MG63 (cell line): ENCODE data around the gene TMEM89. TPM values are rescaled to one million over a fixed set of nuclear protein-coding genes. Genes with fewer than 3 reads are reported as not detected.

Experiments used
- DNase-seq: peaks from one replicate; pipeline ENCODE4 v3.0.0-alpha.2; 2020
- H3K27me3 ChIP-seq: fragments of 250-450 bp; sonication (Bioruptor Pico); 2 replicates; pipeline ENCODE4 v1.5.1; 2020; ENCODE audit warnings: mild to moderate bottlenecking, moderate library complexity
- H3K36me3 ChIP-seq: fragments of 250-450 bp; sonication (Bioruptor Pico); 2 replicates; pipeline ENCODE4 v1.5.1; 2020; ENCODE audit warnings: mild to moderate bottlenecking, moderate library complexity
- H3K4me3 ChIP-seq: fragments of 250-450 bp; sonication (Bioruptor Pico); 2 replicates; pipeline ENCODE4 v1.5.1; 2020; ENCODE audit warnings: mild to moderate bottlenecking, moderate library complexity
- H3K9me3 ChIP-seq: fragments of 250-450 bp; sonication (Bioruptor Pico); 2 replicates; pipeline ENCODE4 v1.5.1; 2020; ENCODE audit warnings: mild to moderate bottlenecking, moderate library complexity
- total RNA-seq: library from RNA; depleted of rRNA; stranded (reverse); fragments of >200 nt; shearing (Covaris generic); gene quantifications from 2 replicates; pipeline ENCODE4 v1.2.3, GENCODE V29; 2014; ENCODE audit warnings: low replicate concordance

Gene TMEM89
- total RNA-seq, 1 experiment from 2014 or later: not detected

GRCh38 chr3:48599077-48599501 is 22.5 kb downstream of the TMEM89 start:
- no peak overlapping the region for H3K4me3 ChIP-seq
- no peak for DNase-seq
- H3K36me3 ChIP-seq: peaks cover 22% of the 10 kb centered on the region
- H3K9me3 ChIP-seq: no peaks in the 10 kb centered on the region
- H3K27me3 ChIP-seq: no peaks in the 10 kb centered on the region

- H3K27me3 ChIP-seq: no peaks in the 10 kb centered on the region
- no peak overlapping the region for H3K4me3 ChIP-seq
- peak; percentile 83 for DNase-seq
- no peaks in the 10 kb centered on the region for H3K9me3 ChIP-seq
- peaks cover 22% of the 10 kb centered on the region for H3K36me3 ChIP-seq
Observed at GRCh38 chr3:48598323-48599076, 23.1 kb downstream of the TMEM89 start.

- H3K36me3 ChIP-seq: peaks cover 17% of the 10 kb centered on the region
- no peaks in the 10 kb centered on the region for H3K27me3 ChIP-seq
- H3K9me3 ChIP-seq: no peaks in the 10 kb centered on the region
- H3K4me3 ChIP-seq: no peak overlapping the region
- no peak for DNase-seq
Observed at GRCh38 chr3:48597408-48597800, 24.2 kb downstream of the TMEM89 start.

GRCh38 chr3:48596676-48597407 is 24.7 kb downstream of the TMEM89 start:
- peaks cover 17% of the 10 kb centered on the region for H3K36me3 ChIP-seq
- H3K9me3 ChIP-seq: no peaks in the 10 kb centered on the region
- H3K27me3 ChIP-seq: no peaks in the 10 kb centered on the region
- no peak overlapping the region for H3K4me3 ChIP-seq
- DNase-seq: no peak

- no peak for DNase-seq
- H3K4me3 ChIP-seq: no peak overlapping the region
- no peaks in the 10 kb centered on the region for H3K27me3 ChIP-seq
- no peaks in the 10 kb centered on the region for H3K9me3 ChIP-seq
- peaks cover 17% of the 10 kb centered on the region for H3K36me3 ChIP-seq
Observed at GRCh38 chr3:48596157-48596556, 25.4 kb downstream of the TMEM89 start.

GRCh38 chr3:48595526-48596121 is 25.9 kb downstream of the TMEM89 start:
- Histone ChIP-seq H3K9me3 (no peaks in the 10 kb centered on the region), H3K4me3 (no peak overlapping the region), H3K36me3 (peaks cover 17% of the 10 kb centered on the region)

GRCh38 chr3:48595075-48595525 is 26.5 kb downstream of the TMEM89 start, which contains the start of gene COL7A1:
Gene COL7A1 (minus strand): TSS chr3:48595329. CDS start chr3:48595159, 170 bp downstream.
- Histone ChIP-seq H3K4me3 (no peak within 1 kb of the TSS), H3K27me3 (no peaks in the 10 kb centered on the region), H3K36me3 (peaks cover 14% of the 10 kb centered on the region), H3K9me3 (no peaks in the 10 kb centered on the region)
- no peak for DNase-seq

More at GRCh38 chr3:48595526-48596121, 25.9 kb downstream of the TMEM89 start:
- H3K27me3 ChIP-seq: no peaks in the 10 kb centered on the region
- DNase-seq: peak; percentile 75

- no peaks in the 10 kb centered on the region for H3K27me3 ChIP-seq
- no peaks in the 10 kb centered on the region for H3K9me3 ChIP-seq
- H3K36me3 ChIP-seq: peaks cover 13% of the 10 kb centered on the region
- no peak overlapping the region for H3K4me3 ChIP-seq
- no peak for DNase-seq
Observed at GRCh38 chr3:48594417-48595049, 27.0 kb downstream of the TMEM89 start.

- H3K9me3 ChIP-seq: no peaks in the 10 kb centered on the region
- DNase-seq: no peak
- H3K4me3 ChIP-seq: no peak overlapping the region
- no peaks in the 10 kb centered on the region for H3K27me3 ChIP-seq
- H3K36me3 ChIP-seq: peaks cover 9% of the 10 kb centered on the region
Observed at GRCh38 chr3:48593337-48593736, 28.2 kb downstream of the TMEM89 start.

- Histone ChIP-seq H3K4me3 (no peak overlapping the region), H3K9me3 (no peaks in the 10 kb centered on the region), H3K36me3 (peaks cover 3% of the 10 kb centered on the region), H3K27me3 (no peaks in the 10 kb centered on the region)
- DNase-seq: no peak
Observed at GRCh38 chr3:48592519-48593087, 29.0 kb downstream of the TMEM89 start.

GRCh38 chr3:48591886-48592518 is 29.6 kb downstream of the TMEM89 start:
- Histone ChIP-seq H3K36me3 (no peaks in the 10 kb centered on the region), H3K27me3 (no peaks in the 10 kb centered on the region), H3K4me3 (no peak overlapping the region), H3K9me3 (no peaks in the 10 kb centered on the region)
- DNase-seq: no peak

GRCh38 chr3:48591436-48591835 is 30.1 kb downstream of the TMEM89 start:
- no peaks in the 10 kb centered on the region for H3K36me3 ChIP-seq
- no peak overlapping the region for H3K4me3 ChIP-seq
- DNase-seq: no peak
- no peaks in the 10 kb centered on the region for H3K27me3 ChIP-seq
- no peaks in the 10 kb centered on the region for H3K9me3 ChIP-seq

GRCh38 chr3:48588230-48588629 is 33.3 kb downstream of the TMEM89 start:
- Histone ChIP-seq H3K27me3 (no peaks in the 10 kb centered on the region), H3K36me3 (no peaks in the 10 kb centered on the region), H3K9me3 (no peaks in the 10 kb centered on the region), H3K4me3 (no peak overlapping the region)
- DNase-seq: no peak

GRCh38 chr3:48587686-48588085 is 33.9 kb downstream of the TMEM89 start:
- Histone ChIP-seq H3K36me3 (no peaks in the 10 kb centered on the region), H3K27me3 (no peaks in the 10 kb centered on the region), H3K9me3 (no peaks in the 10 kb centered on the region), H3K4me3 (no peak overlapping the region)
- DNase-seq: no peak

- no peaks in the 10 kb centered on the region for H3K27me3 ChIP-seq
- H3K36me3 ChIP-seq: no peaks in the 10 kb centered on the region
- H3K9me3 ChIP-seq: no peaks in the 10 kb centered on the region
- no peak for DNase-seq
- no peak overlapping the region for H3K4me3 ChIP-seq
Observed at GRCh38 chr3:48585411-48585810, 36.2 kb downstream of the TMEM89 start.

GRCh38 chr3:48584836-48585235 is 36.7 kb downstream of the TMEM89 start:
- no peak for DNase-seq
- no peaks in the 10 kb centered on the region for H3K9me3 ChIP-seq
- no peak overlapping the region for H3K4me3 ChIP-seq
- H3K27me3 ChIP-seq: no peaks in the 10 kb centered on the region
- H3K36me3 ChIP-seq: no peaks in the 10 kb centered on the region
